K562 (cell line): ENCODE data around the gene COL1A1. TPM values are rescaled to one million over a fixed set of nuclear protein-coding genes. Genes with fewer than 3 reads are reported as not detected.
A peak's percentile ranks its signal among the peaks of the same experiment; 100 is the strongest.

Experiments
- ATAC-seq: fragments of 200-7000 bp; cut with Tn5 transposase; 3 replicates; pipeline ENCODE4 v1.9.1; 2020; ENCODE audit warnings: moderate library complexity
- BruUV-seq: library from RNA; stranded (reverse); fragments of 400-500 nt; replicated peaks from 2 replicates; lab custom pipeline; 2021; lab: Mats Ljungman, UMichigan
- CTCF ChIA-PET: fragments of 300-600 bp; formaldehyde crosslinking; extraction: SDS; loops from one replicate; lab custom pipeline; 2021; ENCODE audit warnings: low intra/inter-chr PET ratio; lab: Yijun Ruan, JAX
- POLR2A ChIA-PET: fragments of 300-600, 350-650 bp; sonication (Branson Sonifier 250); formaldehyde crosslinking; extraction: SDS; loops from one replicate; lab custom pipeline; 2021; ENCODE audit warnings: antibody characterized with exemption, inconsistent platforms; lab: Yijun Ruan, JAX
- DNase-seq, 4 experiments: peaks; one replicate each; pipeline versions ENCODE4 v3.0.0 to v3.0.0-alpha.2; 2011 to 2018; ENCODE audit warnings: low spot score in 3 of 4, mixed read lengths in 3 of 4; ENCODE audit errors: extremely low read depth in 1 of 4
- FAIRE-seq: peaks from 2 replicates; lab custom pipeline; 2011; peaks lifted over from hg19 to GRCh38; lab: Jason Lieb, UNC
- H2AFZ ChIP-seq: 2 replicates; pipeline ENCODE4 v1.6.0; 2011; ENCODE audit warnings: low read depth, low read length, control low read depth, inconsistent platforms
- H3K27ac ChIP-seq: fragments of 200-600 bp; 3 replicates; pipeline ENCODE4 v1.8.0; 2011; ENCODE audit warnings: low read depth, mild to moderate bottlenecking, control low read depth, inconsistent platforms, low read length, moderate library complexity, mixed read lengths; ENCODE audit errors: extremely low read depth
- H3K27me3 ChIP-seq, 2 experiments: fragments of 300-600 bp in 1 of 2; 2 replicates in 1 of 2; 3 replicates in 1 of 2; pipeline versions ENCODE4 v1.6.0 to v1.8.0; 2011; ENCODE audit warnings: inconsistent platforms in 2 of 2, low read length in 2 of 2, mild to moderate bottlenecking in 1 of 2, mixed read lengths in 1 of 2, moderate library complexity in 1 of 2; ENCODE audit not compliant: control insufficient read depth in 2 of 2, insufficient read depth in 2 of 2
- H3K36me3 ChIP-seq: fragments of 300-600 bp; 3 replicates; pipeline ENCODE4 v1.8.0; 2011; ENCODE audit warnings: mild to moderate bottlenecking, low read length, inconsistent platforms; ENCODE audit not compliant: control insufficient read depth, insufficient read depth
- H3K4me1 ChIP-seq, 2 experiments: fragments of 200-600 bp in 1 of 2; replicated peaks in 1 of 2; 2 replicates in 1 of 2; 3 replicates in 1 of 2; pipeline versions ENCODE4 v1.5.1 to v1.8.0; 2011; ENCODE audit warnings: inconsistent platforms in 2 of 2, low read length in 2 of 2, mild to moderate bottlenecking in 1 of 2, mixed read lengths in 1 of 2, moderate library complexity in 1 of 2; ENCODE audit not compliant: control insufficient read depth in 2 of 2, insufficient read depth in 2 of 2
- H3K4me2 ChIP-seq: 2 replicates; pipeline ENCODE4 v1.6.1; 2011; ENCODE audit warnings: low read length, control low read depth, inconsistent platforms, mixed read lengths; ENCODE audit not compliant: insufficient read depth
- H3K4me3 ChIP-seq: fragments of 200-600 bp; sonication (generic), shearing (Covaris generic); 2 replicates; pipeline ENCODE4 v1.5.1; 2016; ENCODE audit warnings: control low read depth, inconsistent platforms
- H3K79me2 ChIP-seq: fragments of 200-600 bp; 3 replicates; pipeline ENCODE4 v1.8.0; 2011; ENCODE audit warnings: low read length, inconsistent platforms; ENCODE audit not compliant: control insufficient read depth, insufficient read depth
- H3K9ac ChIP-seq, 2 experiments: 2 replicates each; pipeline versions ENCODE4 v1.6.0 to v1.6.1; 2011; ENCODE audit warnings: low read depth in 2 of 2, low read length in 2 of 2, control low read depth in 1 of 2, inconsistent platforms in 1 of 2, mild to moderate bottlenecking in 1 of 2, mixed read lengths in 1 of 2; ENCODE audit not compliant: insufficient read depth in 1 of 2
- H3K9me1 ChIP-seq: one replicate; pipeline ENCODE4 v1.6.0; 2011; ENCODE audit warnings: inconsistent platforms, mild to moderate bottlenecking, low read length, moderate library complexity; ENCODE audit not compliant: control insufficient read depth, insufficient read depth
- H3K9me3 ChIP-seq: replicated peaks from 2 replicates; pipeline ENCODE4 v1.5.1; 2011; ENCODE audit warnings: low read depth, low read length, inconsistent platforms; ENCODE audit not compliant: control insufficient read depth, insufficient read depth
- H4K20me1 ChIP-seq: replicated peaks from 2 replicates; pipeline ENCODE4 v1.6.1; 2011; ENCODE audit warnings: low read length, inconsistent platforms, mixed read lengths; ENCODE audit not compliant: control insufficient read depth, insufficient read depth
- EWSR1 ChIP-seq: fragments of 450-650 bp; IDR thresholded peaks from 2 replicates; pipeline ENCODE4 v1.6.1; 2018; ENCODE audit warnings: borderline replicate concordance, mild to moderate bottlenecking, low read depth, moderate library complexity; ENCODE audit not compliant: partially characterized antibody
- HDGF ChIP-seq: fragments of 450-650 bp; IDR thresholded peaks from 2 replicates; pipeline ENCODE4 v1.6.1; 2016
- POLR2G ChIP-seq: fragments of 200-400 bp; formaldehyde crosslinking; IDR thresholded peaks from 2 replicates; pipeline ENCODE4 v1.6.1; 2017; ENCODE audit warnings: low read depth, mild to moderate bottlenecking, antibody characterized with exemption, low read length, moderate library complexity
- RBFOX2 ChIP-seq: fragments of 200-400 bp; formaldehyde crosslinking; IDR thresholded peaks from 2 replicates; pipeline ENCODE4 v1.6.1; 2017; ENCODE audit warnings: low read depth, mild to moderate bottlenecking, low read length, moderate library complexity
- ZNF717 ChIP-seq: fragments of 250-450 bp; sonication (Bioruptor Pico); IDR thresholded peaks from 2 replicates; pipeline ENCODE4 v1.5.0; 2021
- WGBS: fragments of 100-300 bp; shearing (Covaris generic); methylation state at CpG from one replicate; pipeline ENCODE4 v1.1.6; 2016; ENCODE audit warnings: low coverage, mixed read lengths; ENCODE audit not compliant: insufficient coverage; ENCODE audit errors: missing lambda C conversion rate; 5-methylcytosine and 5-hydroxymethylcytosine counted together
- in situ Hi-C: fragments of 300-500 bp; cut with MboI; formaldehyde crosslinking; loops from 4 replicates; pipeline ENCODE4 v1.15.0; 2018; ENCODE audit warnings: inconsistent platforms, mixed read lengths
- intact Hi-C: fragments of 100-400 bp; cut with micrococcal nuclease; formaldehyde crosslinking; loops from 2 replicates; pipeline ENCODE4 v1.14.2; 2022
- polyA plus RNA-seq, 8 experiments: library from polyadenylated mRNA; depleted of rRNA in 4 of 8; stranded (reverse) in 5 of 8; unstranded in 3 of 8; fragments of >200 nt; fragmentation: Nextera tagmentation in 2 of 8; fragmentation: Illumina TruSeq in 1 of 8; extraction: Ambion mirVana in 2 of 8; extraction: Trizol in 1 of 8; gene quantifications; 2 replicates each; pipeline versions ENCODE4 v1.2.1 to v1.2.3, GENCODE V29; 2011 to 2014; ENCODE audit warnings: inconsistent platforms in 1 of 8, missing spikeins in 1 of 8
- total RNA-seq, 7 experiments: library from RNA; depleted of rRNA in 6 of 7; stranded (reverse); fragments of >200 nt in 6 of 7; fragmentation: Illumina TruSeq in 2 of 7; extraction: Trizol in 2 of 7; gene quantifications; 2 replicates each; pipeline versions ENCODE4 v1.2.1 to v1.2.3, GENCODE V29; 2011 to 2021; ENCODE audit warnings: low replicate concordance in 1 of 7

Gene COL1A1
- total and polyA plus RNA-seq, 9 of the 15 experiments (the other 6 are each of a cell fraction or from before 2014, with no cell fraction given), result 0.04 to 3.4 (median 0.18) TPM

GRCh38 chr17:50139185-50139783, 62.1 kb downstream of the COL1A1 start:
- H3K4me2 ChIP-seq, result no peak overlapping the region
- TF ChIP-seq EWSR1 (no peak), RBFOX2 (peak; percentile 55), HDGF (no peak), POLR2G (peak; percentile 50; the same call in 1 of the 2 replicates), ZNF717 (CRISPR knock-in tag) (peak; percentile 33; the same call in 1 of the 2 replicates)
- no peaks in the 10 kb centered on the region for H3K9me3 ChIP-seq
- DNase-seq (no peak), ATAC-seq (no peak), FAIRE-seq (no peak)
- 90% methylated on average over 13 of the region's 15 CpGs for WGBS
- ChIA-PET CTCF (interaction anchor here (1.5 kb wide), 1 partner anchor 59 kb away, joined by 5 read pairs; no protein-coding TSS in a partner anchor), POLR2A (interaction anchor here (1.0 to 1.1 kb wide), 2 partner anchors 9 to 15 kb away, joined by 3 to 4 read pairs; partner anchors contain the start of gene SAMD14)
- no TSS peak for BruUV-seq
- peaks cover 6 to 23% of the 10 kb centered on the region in 2 experiments; a peak in 3 of 5 replicates for H3K4me1 ChIP-seq
- no peaks in the 10 kb centered on the region for H3K27me3 ChIP-seq
- H3K27ac ChIP-seq, result no peak overlapping the region
- peaks cover 10% of the 10 kb centered on the region for H3K9me1 ChIP-seq
- in situ Hi-C loops (no loop called here), intact Hi-C loops (no loop called here)
- peaks cover 95% of the 10 kb centered on the region for H3K36me3 ChIP-seq
- H2AFZ ChIP-seq, result no peak overlapping the region
- H3K9ac ChIP-seq, result peak overlapping the region in 1 of 2 experiments; percentile 43; a peak in 1 of 4 replicates
- peaks cover 20% of the 10 kb centered on the region; the same call in 2 of the 3 replicates for H3K79me2 ChIP-seq
- peaks cover 5% of the 10 kb centered on the region for H4K20me1 ChIP-seq
- no peak overlapping the region for H3K4me3 ChIP-seq
